AG04450 (cell line): ENCODE results near the gene CFAP46. TPM values are rescaled to one million over a fixed set of nuclear protein-coding genes. Genes with fewer than 3 reads are reported as not detected.

ENCODE experiments used
- CTCF ChIA-PET: fragments of 300-600, 350-600 bp; formaldehyde crosslinking; extraction: SDS; loops from one replicate; lab custom pipeline; 2022; ENCODE audit warnings: antibody characterized with exemption, inconsistent platforms; lab: Charles Lee
- POLR2A ChIA-PET: fragments of 350-600 bp; formaldehyde crosslinking; extraction: SDS; loops from one replicate; lab custom pipeline; 2021; ENCODE audit warnings: antibody characterized with exemption, inconsistent platforms; lab: Yijun Ruan, JAX
- DNase-seq: peaks from one replicate; pipeline ENCODE4 v3.0.0-alpha.2; 2011; ENCODE audit warnings: low read depth, low spot score
- H3K27ac ChIP-seq: one replicate; pipeline ENCODE4 v1.5.1; 2012; ENCODE audit warnings: low read depth, low read length, control low read depth
- H3K27me3 ChIP-seq: one replicate; pipeline ENCODE4 v1.6.0; 2012; ENCODE audit warnings: low read length; ENCODE audit not compliant: control insufficient read depth, insufficient read depth
- H3K4me3 ChIP-seq: 2 replicates; pipeline ENCODE4 v1.5.1; 2011; ENCODE audit warnings: mild to moderate bottlenecking, low read depth, low read length, control low read depth
- H3K9me3 ChIP-seq: 2 replicates; pipeline ENCODE4 v1.5.1; 2012; ENCODE audit warnings: low read length; ENCODE audit not compliant: control insufficient read depth, insufficient read depth
- CTCF ChIP-seq: IDR thresholded peaks from 2 replicates; pipeline ENCODE4 v1.5.1; 2011; ENCODE audit warnings: low read depth, low read length, control low read depth, inconsistent platforms
- polyA plus RNA-seq: library from polyadenylated mRNA; depleted of rRNA; stranded (reverse); fragments of >200 nt; gene quantifications from 2 replicates; pipeline ENCODE4 v1.2.3, GENCODE V29; 2011

The CFAP46 gene
- polyA plus RNA-seq, 1 experiment: 2.7 TPM

GRCh38 chr10:132988988-132989387 is 46.6 kb upstream of the CFAP46 start:
- no peak for DNase-seq
- POLR2A ChIA-PET: no interaction called here
- Histone ChIP-seq H3K4me3 (no peak overlapping the region), H3K27me3 (no peaks in the 10 kb centered on the region), H3K27ac (no peak overlapping the region), H3K9me3 (peaks cover 8% of the 10 kb centered on the region; the same call in 1 of the 2 replicates)
- CTCF ChIA-PET: no interaction called here
- no peak for TF ChIP-seq CTCF

GRCh38 chr10:132987671-132988571 is 45.6 kb upstream of the CFAP46 start:
- TF ChIP-seq CTCF: no peak

GRCh38 chr10:132986978-132987377 is 44.6 kb upstream of the CFAP46 start:
- no peak for TF ChIP-seq CTCF
- no peak for DNase-seq
- POLR2A ChIA-PET: no interaction called here
- Histone ChIP-seq H3K27ac (no peak overlapping the region), H3K4me3 (no peak overlapping the region), H3K27me3 (no peaks in the 10 kb centered on the region), H3K9me3 (peaks cover 8% of the 10 kb centered on the region; the same call in 1 of the 2 replicates)
- CTCF ChIA-PET: no interaction called here

More at GRCh38 chr10:132987671-132988571, 45.6 kb upstream of the CFAP46 start:
- Histone ChIP-seq H3K4me3 (no peak overlapping the region), H3K27ac (peak overlapping the region; percentile 11), H3K9me3 (peaks cover 8% of the 10 kb centered on the region; the same call in 1 of the 2 replicates), H3K27me3 (no peaks in the 10 kb centered on the region)
- ChIA-PET POLR2A (no interaction called here), CTCF (no interaction called here)
- peak; percentile 74 for DNase-seq

GRCh38 chr10:132986576-132986975 is 44.2 kb upstream of the CFAP46 start:
- ChIA-PET CTCF (no interaction called here), POLR2A (no interaction called here)
- TF ChIP-seq CTCF: no peak
- no peak overlapping the region for H3K4me3 ChIP-seq
- no peaks in the 10 kb centered on the region for H3K27me3 ChIP-seq
- DNase-seq: no peak
- H3K27ac ChIP-seq: no peak overlapping the region
- H3K9me3 ChIP-seq: peaks cover 8% of the 10 kb centered on the region; the same call in 1 of the 2 replicates

- H3K27me3 ChIP-seq: no peaks in the 10 kb centered on the region
- ChIA-PET CTCF (no interaction called here), POLR2A (no interaction called here)
- no peak for TF ChIP-seq CTCF
- no peak for DNase-seq
- H3K27ac ChIP-seq: no peak overlapping the region
- H3K9me3 ChIP-seq: peaks cover 8% of the 10 kb centered on the region; the same call in 1 of the 2 replicates
- H3K4me3 ChIP-seq: no peak overlapping the region
Measured at GRCh38 chr10:132986076-132986475, 43.7 kb upstream of the CFAP46 start.
